ENCODE results near the gene LRRC75A. TPM values are rescaled to one million over a fixed set of nuclear protein-coding genes. Genes with fewer than 3 reads are reported as not detected.

LRRC75A gene
- total RNA-seq, 2 experiments from 2014 or later = 3.6 to 5.7 TPM

GRCh38 chr17:16492613-16493530 lies 879 bp upstream of the LRRC75A start:
- peak overlapping the region; percentile 68 for H3K4me3 Mint-ChIP-seq
- POLR2A ChIA-PET = no interaction called here
- DNase-seq = no peak

GRCh38 chr17:16491131-16491702 lies 776 bp downstream of the LRRC75A start:
- Mint-ChIP-seq H3K27me3 (ENCODE audit: low read depth) (peaks cover 27% of the 10 kb centered on the region), H3K4me3 (peak overlapping the region; percentile 67), H3K27ac (no peak overlapping the region), H3K9me3 (ENCODE audit: insufficient read depth) (no peaks in the 10 kb centered on the region), H3K4me1 (ENCODE audit: low read depth) (peaks cover 6% of the 10 kb centered on the region), H3K36me3 (ENCODE audit: low read depth) (no peaks in the 10 kb centered on the region)
- ChIA-PET CTCF (no interaction called here), POLR2A (interaction anchor here (0.5 to 1.1 kb wide), 2 partner anchors 135 to 488 kb away, joined by 6 read pairs; no protein-coding TSS in a partner anchor)
- DNase-seq (peak; percentile 32), ATAC-seq (peak; percentile 32)

More at GRCh38 chr17:16492613-16493530, 879 bp upstream of the LRRC75A start:
- no peaks in the 10 kb centered on the region for H3K9me3 Mint-ChIP-seq (ENCODE audit: insufficient read depth)
- H3K4me1 Mint-ChIP-seq (ENCODE audit: low read depth) = peaks cover 6% of the 10 kb centered on the region
- H3K27me3 Mint-ChIP-seq (ENCODE audit: low read depth) = peaks cover 30% of the 10 kb centered on the region
- CTCF ChIA-PET = interaction anchor here (1.2 kb wide), 1 partner anchor 20 kb away, joined by 3 read pairs; no protein-coding TSS in a partner anchor
- no peaks in the 10 kb centered on the region for H3K36me3 Mint-ChIP-seq (ENCODE audit: low read depth)
- peak overlapping the region; percentile 27 for H3K27ac Mint-ChIP-seq
- no peak for ATAC-seq

GRCh38 chr17:16489431-16489830 lies 2.6 kb downstream of the LRRC75A start:
- Mint-ChIP-seq H3K27me3 (ENCODE audit: low read depth) (peaks cover 14% of the 10 kb centered on the region), H3K27ac (no peak overlapping the region), H3K4me1 (ENCODE audit: low read depth) (peaks cover 6% of the 10 kb centered on the region), H3K4me3 (no peak overlapping the region), H3K36me3 (ENCODE audit: low read depth) (no peaks in the 10 kb centered on the region), H3K9me3 (ENCODE audit: insufficient read depth) (no peaks in the 10 kb centered on the region)
- no peak for DNase-seq
- ChIA-PET CTCF (interaction anchor here (1.4 kb wide), 1 partner anchor 32 kb away, joined by 3 read pairs; no protein-coding TSS in a partner anchor), POLR2A (no interaction called here)
- no peak for ATAC-seq

- ChIA-PET POLR2A (no interaction called here), CTCF (interaction anchor here (0.8 to 1.4 kb wide), 2 partner anchors 32 to 35 kb away, joined by 3 to 4 read pairs; no protein-coding TSS in a partner anchor)
- no peaks in the 10 kb centered on the region for H3K36me3 Mint-ChIP-seq (ENCODE audit: low read depth)
- ATAC-seq (no peak), DNase-seq (no peak)
- peaks cover 11% of the 10 kb centered on the region for H3K27me3 Mint-ChIP-seq (ENCODE audit: low read depth)
- no peak overlapping the region for H3K4me3 Mint-ChIP-seq
- peaks cover 6% of the 10 kb centered on the region for H3K4me1 Mint-ChIP-seq (ENCODE audit: low read depth)
- no peak overlapping the region for H3K27ac Mint-ChIP-seq
- H3K9me3 Mint-ChIP-seq (ENCODE audit: insufficient read depth) = no peaks in the 10 kb centered on the region
Measured at GRCh38 chr17:16488968-16489337, 3.0 kb downstream of the LRRC75A start.

GRCh38 chr17:16488186-16488967 lies 3.6 kb downstream of the LRRC75A start:
- Mint-ChIP-seq H3K4me1 (ENCODE audit: low read depth) (peaks cover 6% of the 10 kb centered on the region), H3K27ac (no peak overlapping the region), H3K4me3 (no peak overlapping the region), H3K9me3 (ENCODE audit: insufficient read depth) (no peaks in the 10 kb centered on the region), H3K36me3 (ENCODE audit: low read depth) (no peaks in the 10 kb centered on the region), H3K27me3 (ENCODE audit: low read depth) (peaks cover 6% of the 10 kb centered on the region)
- ChIA-PET CTCF (interaction anchor here (0.8 to 1.4 kb wide), 3 partner anchors 33 to 35 kb away, joined by 3 to 4 read pairs (median 3); no protein-coding TSS in a partner anchor), POLR2A (no interaction called here)
- ATAC-seq (no peak), DNase-seq (no peak)

GRCh38 chr17:16486373-16487250 lies 5.4 kb downstream of the LRRC75A start:
- Mint-ChIP-seq H3K9me3 (ENCODE audit: insufficient read depth) (no peaks in the 10 kb centered on the region), H3K27ac (no peak overlapping the region), H3K36me3 (ENCODE audit: low read depth) (no peaks in the 10 kb centered on the region), H3K27me3 (ENCODE audit: low read depth) (no peaks in the 10 kb centered on the region), H3K4me3 (no peak overlapping the region), H3K4me1 (ENCODE audit: low read depth) (peaks cover 6% of the 10 kb centered on the region)
- no peak for DNase-seq
- no peak for ATAC-seq
- POLR2A ChIA-PET = no interaction called here
- CTCF ChIA-PET = no interaction called here

GRCh38 chr17:16484445-16485175 lies 7.4 kb downstream of the LRRC75A start:
- no peak for ATAC-seq
- ChIA-PET CTCF (no interaction called here), POLR2A (no interaction called here)
- no peak overlapping the region for H3K27ac Mint-ChIP-seq
- no peaks in the 10 kb centered on the region for H3K27me3 Mint-ChIP-seq (ENCODE audit: low read depth)
- H3K36me3 Mint-ChIP-seq (ENCODE audit: low read depth) = no peaks in the 10 kb centered on the region
- H3K4me3 Mint-ChIP-seq = no peak overlapping the region
- no peaks in the 10 kb centered on the region for H3K9me3 Mint-ChIP-seq (ENCODE audit: insufficient read depth)
- H3K4me1 Mint-ChIP-seq (ENCODE audit: low read depth) = no peaks in the 10 kb centered on the region
- no peak for DNase-seq

GRCh38 chr17:16483021-16483645 lies 8.9 kb downstream of the LRRC75A start:
- ChIA-PET CTCF (no interaction called here), POLR2A (no interaction called here)
- DNase-seq (no peak), ATAC-seq (no peak)
- no peaks in the 10 kb centered on the region for H3K27me3 Mint-ChIP-seq (ENCODE audit: low read depth)
- H3K36me3 Mint-ChIP-seq (ENCODE audit: low read depth) = no peaks in the 10 kb centered on the region
- no peak overlapping the region for H3K4me3 Mint-ChIP-seq
- H3K9me3 Mint-ChIP-seq (ENCODE audit: insufficient read depth) = no peaks in the 10 kb centered on the region
- H3K4me1 Mint-ChIP-seq (ENCODE audit: low read depth) = no peaks in the 10 kb centered on the region
- no peak overlapping the region for H3K27ac Mint-ChIP-seq

- CTCF ChIA-PET = no interaction called here
- no peak for DNase-seq
- no peaks in the 10 kb centered on the region for H3K9me3 Mint-ChIP-seq (ENCODE audit: insufficient read depth)
- no peak for ATAC-seq
- H3K36me3 Mint-ChIP-seq (ENCODE audit: low read depth) = no peaks in the 10 kb centered on the region
- no peak overlapping the region for H3K27ac Mint-ChIP-seq
- H3K4me3 Mint-ChIP-seq = no peak overlapping the region
- POLR2A ChIA-PET = no interaction called here
- H3K27me3 Mint-ChIP-seq (ENCODE audit: low read depth) = no peaks in the 10 kb centered on the region
- no peaks in the 10 kb centered on the region for H3K4me1 Mint-ChIP-seq (ENCODE audit: low read depth)
Measured at GRCh38 chr17:16482253-16482652, 9.7 kb downstream of the LRRC75A start.

- H3K27me3 Mint-ChIP-seq (ENCODE audit: low read depth) = no peaks in the 10 kb centered on the region
- CTCF ChIA-PET = interaction anchor here (1.1 kb wide), 1 partner anchor 41 kb away, joined by 3 read pairs; no protein-coding TSS in a partner anchor
- POLR2A ChIA-PET = no interaction called here
- DNase-seq (no peak), ATAC-seq (no peak)
- no peak overlapping the region for H3K27ac Mint-ChIP-seq
- H3K36me3 Mint-ChIP-seq (ENCODE audit: low read depth) = no peaks in the 10 kb centered on the region
- H3K4me1 Mint-ChIP-seq (ENCODE audit: low read depth) = no peaks in the 10 kb centered on the region
- no peaks in the 10 kb centered on the region for H3K9me3 Mint-ChIP-seq (ENCODE audit: insufficient read depth)
- no peak overlapping the region for H3K4me3 Mint-ChIP-seq
Measured at GRCh38 chr17:16480995-16481394, 11.0 kb downstream of the LRRC75A start.

All from activated CD8-positive, alpha-beta T cell treated with anti-CD3 and anti-CD28 coated beads, Interleukin-2, amount 10 ng/mL, durations not matched to agents 7 days and 5 days (primary cell).